ENCODE measurements around the gene SUFU. TPM values are rescaled to one million over a fixed set of nuclear protein-coding genes. Genes with fewer than 3 reads are reported as not detected.

SUFU gene
- total and polyA plus RNA-seq, 2 of the 13 experiments (the other 11 are each of a cell fraction or from before 2014, with no cell fraction given): 2.9 to 5.5 TPM

DNA sequence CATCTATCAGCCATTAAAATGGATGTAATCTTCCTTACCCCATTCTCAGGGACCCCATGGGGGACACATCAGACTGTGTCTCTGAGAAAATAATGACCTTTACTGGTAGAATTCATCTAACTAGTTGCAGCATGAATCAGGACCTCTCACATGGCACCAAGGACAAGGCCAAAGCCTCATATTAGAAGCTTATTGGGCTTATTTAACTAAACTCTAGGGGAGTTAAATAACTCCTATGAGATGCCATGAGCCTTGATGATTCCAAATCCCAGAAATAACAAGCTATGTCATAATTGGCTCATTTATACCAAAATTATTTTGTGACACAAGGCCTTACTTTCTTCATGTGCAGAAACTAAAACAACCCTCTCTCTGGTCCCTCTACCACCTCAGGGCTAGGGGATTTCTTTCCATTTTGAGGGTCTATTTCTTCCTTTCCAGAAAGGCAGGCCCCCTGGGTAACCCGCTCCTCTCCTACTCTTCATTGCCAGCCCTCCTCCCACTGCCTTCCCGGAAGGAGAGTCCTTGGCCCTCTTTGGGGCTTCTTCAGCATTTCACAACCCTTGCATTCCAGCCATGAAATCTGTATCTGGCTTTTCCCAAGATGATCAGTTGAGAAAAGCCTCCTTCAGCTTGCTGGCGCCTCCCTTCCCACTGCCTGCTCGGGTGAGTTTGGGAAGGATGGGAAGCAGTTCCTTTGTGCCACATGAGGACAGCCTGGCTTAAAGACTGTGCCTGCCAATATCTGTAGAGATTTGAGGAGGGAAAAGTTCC lies 98.7 kb downstream of the SUFU start:
- no peak overlapping the region for H2AFZ ChIP-seq (ENCODE audit: low read length)
- no peak for DNase-seq (ENCODE audit: low spot score)
- peaks cover 51% of the 10 kb centered on the region for H3K4me1 ChIP-seq (ENCODE audit: insufficient read depth, low read length)
- ATAC-seq: no peak
- no TSS peak for BruUV-seq (replicated peaks)
- H3K36me3 ChIP-seq (replicated peaks in 1 of 2; ENCODE audit: control insufficient read depth in 1 of 2, insufficient read depth in 2 of 2, low read length in 2 of 2): peaks cover 0 to 13% of the 10 kb centered on the region in 2 experiments; a peak in 2 of 5 replicates
- H3K4me3 ChIP-seq (replicated peaks in 1 of 3; ENCODE audit: insufficient read depth in 1 of 3, low read depth in 2 of 3, low read length in 3 of 3): no peak overlapping the region
- no peak for FAIRE-seq
- intact Hi-C loops (cut with micrococcal nuclease; ENCODE audit: unreplicated experiment) (no loop called here), in situ Hi-C loops (cut with HindIII; ENCODE audit: extremely low pct_ligation_motif_present, low pct_unique_long_range_greater_than_20kb) (no loop called here)
- H3K79me2 ChIP-seq (ENCODE audit: insufficient read depth, low read length): peaks cover 5% of the 10 kb centered on the region
- H3K9me3 ChIP-seq (ENCODE audit: low read length): no peaks in the 10 kb centered on the region
- no peaks in the 10 kb centered on the region for H3K27me3 ChIP-seq (ENCODE audit: control insufficient read depth in 1 of 2, insufficient read depth in 2 of 2, low read length in 2 of 2)
- POLR2A ChIA-PET: interaction anchor here (1.1 to 3.2 kb wide), 3 partner anchors 18 to 40 kb away, joined by 3 to 39 read pairs (median 4); no protein-coding TSS in a partner anchor
- H3K27ac ChIP-seq (ENCODE audit: extremely low read length, insufficient read depth, low read length): no peak overlapping the region
- H3K9ac ChIP-seq (ENCODE audit: insufficient read depth, low read depth, low read length): no peak overlapping the region
- no peak overlapping the region for H3K4me2 ChIP-seq (ENCODE audit: low read depth, low read length)
- H4K20me1 ChIP-seq (ENCODE audit: insufficient read depth, low read length): no peaks in the 10 kb centered on the region
- TF ChIP-seq, protein P1, sequence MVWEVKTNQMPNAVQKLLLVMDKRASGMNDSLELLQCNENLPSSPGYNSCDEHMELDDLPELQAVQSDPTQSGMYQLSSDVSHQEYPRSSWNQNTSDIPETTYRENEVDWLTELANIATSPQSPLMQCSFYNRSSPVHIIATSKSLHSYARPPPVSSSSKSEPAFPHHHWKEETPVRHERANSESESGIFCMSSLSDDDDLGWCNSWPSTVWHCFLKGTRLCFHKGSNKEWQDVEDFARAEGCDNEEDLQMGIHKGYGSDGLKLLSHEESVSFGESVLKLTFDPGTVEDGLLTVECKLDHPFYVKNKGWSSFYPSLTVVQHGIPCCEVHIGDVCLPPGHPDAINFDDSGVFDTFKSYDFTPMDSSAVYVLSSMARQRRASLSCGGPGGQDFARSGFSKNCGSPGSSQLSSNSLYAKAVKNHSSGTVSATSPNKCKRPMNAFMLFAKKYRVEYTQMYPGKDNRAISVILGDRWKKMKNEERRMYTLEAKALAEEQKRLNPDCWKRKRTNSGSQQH (CRISPR knock-in tag; IDR thresholded peaks at IDR 0.05; ENCODE audit: low read depth): no peak
- TF ChIP-seq MED1 (CRISPR knock-in tag; IDR thresholded peaks at IDR 0.05) (no peak), ZNF282 (IDR thresholded peaks at IDR 0.05; ENCODE audit: partially characterized antibody) (no peak), HOXA5 (CRISPR knock-in tag; IDR thresholded peaks at IDR 0.05) (no peak), ZNF317 (CRISPR knock-in tag; IDR thresholded peaks at IDR 0.05) (no peak), MAFF (IDR thresholded peaks at IDR 0.05; ENCODE audit: low read depth, low read length) (no peak)
- TF ChIP-seq, protein P2, sequence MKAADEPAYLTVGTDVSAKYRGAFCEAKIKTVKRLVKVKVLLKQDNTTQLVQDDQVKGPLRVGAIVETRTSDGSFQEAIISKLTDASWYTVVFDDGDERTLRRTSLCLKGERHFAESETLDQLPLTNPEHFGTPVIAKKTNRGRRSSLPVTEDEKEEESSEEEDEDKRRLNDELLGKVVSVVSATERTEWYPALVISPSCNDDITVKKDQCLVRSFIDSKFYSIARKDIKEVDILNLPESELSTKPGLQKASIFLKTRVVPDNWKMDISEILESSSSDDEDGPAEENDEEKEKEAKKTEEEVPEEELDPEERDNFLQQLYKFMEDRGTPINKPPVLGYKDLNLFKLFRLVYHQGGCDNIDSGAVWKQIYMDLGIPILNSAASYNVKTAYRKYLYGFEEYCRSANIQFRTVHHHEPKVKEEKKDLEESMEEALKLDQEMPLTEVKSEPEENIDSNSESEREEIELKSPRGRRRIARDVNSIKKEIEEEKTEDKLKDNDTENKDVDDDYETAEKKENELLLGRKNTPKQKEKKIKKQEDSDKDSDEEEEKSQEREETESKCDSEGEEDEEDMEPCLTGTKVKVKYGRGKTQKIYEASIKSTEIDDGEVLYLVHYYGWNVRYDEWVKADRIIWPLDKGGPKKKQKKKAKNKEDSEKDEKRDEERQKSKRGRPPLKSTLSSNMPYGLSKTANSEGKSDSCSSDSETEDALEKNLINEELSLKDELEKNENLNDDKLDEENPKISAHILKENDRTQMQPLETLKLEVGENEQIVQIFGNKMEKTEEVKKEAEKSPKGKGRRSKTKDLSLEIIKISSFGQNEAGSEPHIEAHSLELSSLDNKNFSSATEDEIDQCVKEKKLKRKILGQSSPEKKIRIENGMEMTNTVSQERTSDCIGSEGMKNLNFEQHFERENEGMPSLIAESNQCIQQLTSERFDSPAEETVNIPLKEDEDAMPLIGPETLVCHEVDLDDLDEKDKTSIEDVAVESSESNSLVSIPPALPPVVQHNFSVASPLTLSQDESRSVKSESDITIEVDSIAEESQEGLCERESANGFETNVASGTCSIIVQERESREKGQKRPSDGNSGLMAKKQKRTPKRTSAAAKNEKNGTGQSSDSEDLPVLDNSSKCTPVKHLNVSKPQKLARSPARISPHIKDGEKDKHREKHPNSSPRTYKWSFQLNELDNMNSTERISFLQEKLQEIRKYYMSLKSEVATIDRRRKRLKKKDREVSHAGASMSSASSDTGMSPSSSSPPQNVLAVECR (CRISPR knock-in tag; IDR thresholded peaks at IDR 0.05; ENCODE audit: borderline replicate concordance): no peak
- 94% methylated on average over 4 of the region's 4 CpGs for WGBS (ENCODE audit: low lambda C conversion rate)
- CTCF ChIA-PET (ENCODE audit: low intra/inter-chr PET ratio, low total read pairs): no interaction called here

Measured in HepG2 (cell line).